Vagina (tissue), 2 donors: ENCODE data around the gene PBRM1.
"Not testable (repeated sequence)": the region's sequence is repeated elsewhere in the genome, so short reads cannot be mapped to it uniquely, and the experiment has no call there.

ENCODE experiments used
- CTCF ChIP-seq, 3 experiments: fragments of 450-650 bp in 2 of 3; fragments of 200-600 bp in 1 of 3; sonication (generic) in 1 of 3; IDR thresholded peaks; one replicate each; pipeline ENCODE4 v1.5.1; 2017 to 2019; ENCODE audit warnings: antibody characterized with exemption in 3 of 3, mild to moderate bottlenecking in 2 of 3, moderate library complexity in 2 of 3
- POLR2A ChIP-seq, 2 donors: fragments of 450-650 bp; IDR thresholded peaks; one replicate each; pipeline ENCODE4 v1.6.1; 2017; ENCODE audit warnings: antibody characterized with exemption in 2 of 2, mild to moderate bottlenecking in 2 of 2, moderate library complexity in 2 of 2
- POLR2AphosphoS5 ChIP-seq, 2 donors: sonication (generic); formaldehyde crosslinking; IDR thresholded peaks; one replicate each; pipeline ENCODE4 v1.9.0; 2017; ENCODE audit warnings: antibody characterized with exemption in 2 of 2, mild to moderate bottlenecking in 2 of 2, low read depth in 1 of 2; ENCODE audit not compliant: insufficient read depth in 1 of 2

GRCh38 chr3:52526671-52527038 is 159.1 kb downstream of the PBRM1 start:
- not testable (repeated sequence) for TF ChIP-seq CTCF (IDR thresholded peaks at IDR 0.05); POLR2AphosphoS5 (IDR thresholded peaks at IDR 0.05; ENCODE audit: insufficient read depth in 1 of 2, low read depth in 1 of 2); POLR2A (IDR thresholded peaks at IDR 0.05)
